ENCODE results near the gene NQO2. TPM values are rescaled to one million over a fixed set of nuclear protein-coding genes. Genes with fewer than 3 reads are reported as not detected.
"Not testable (repeated sequence)": the region's sequence is repeated elsewhere in the genome, so short reads cannot be mapped to it uniquely, and the experiment has no call there.

NQO2 gene
- total and polyA plus RNA-seq, 9 donors, result 16.2 to 48.4 (median 28.7) TPM

- Histone ChIP-seq H3K9me3 (no peaks in the 10 kb centered on the region), H3K27me3 (no peaks in the 10 kb centered on the region), H3K27ac (no peak overlapping the region), H3K4me3 (no peak overlapping the region), H3K4me1 (ENCODE audit: insufficient read depth) (peaks cover 4% of the 10 kb centered on the region), H3K36me3 (no peaks in the 10 kb centered on the region)
- intact Hi-C loops (cut with DNase I), result no loop called here
- 89 to 95% (median 90%) methylated on average over 5 of the region's 5 CpGs for WGBS, 3 donors
- TF ChIP-seq, protein P1, sequence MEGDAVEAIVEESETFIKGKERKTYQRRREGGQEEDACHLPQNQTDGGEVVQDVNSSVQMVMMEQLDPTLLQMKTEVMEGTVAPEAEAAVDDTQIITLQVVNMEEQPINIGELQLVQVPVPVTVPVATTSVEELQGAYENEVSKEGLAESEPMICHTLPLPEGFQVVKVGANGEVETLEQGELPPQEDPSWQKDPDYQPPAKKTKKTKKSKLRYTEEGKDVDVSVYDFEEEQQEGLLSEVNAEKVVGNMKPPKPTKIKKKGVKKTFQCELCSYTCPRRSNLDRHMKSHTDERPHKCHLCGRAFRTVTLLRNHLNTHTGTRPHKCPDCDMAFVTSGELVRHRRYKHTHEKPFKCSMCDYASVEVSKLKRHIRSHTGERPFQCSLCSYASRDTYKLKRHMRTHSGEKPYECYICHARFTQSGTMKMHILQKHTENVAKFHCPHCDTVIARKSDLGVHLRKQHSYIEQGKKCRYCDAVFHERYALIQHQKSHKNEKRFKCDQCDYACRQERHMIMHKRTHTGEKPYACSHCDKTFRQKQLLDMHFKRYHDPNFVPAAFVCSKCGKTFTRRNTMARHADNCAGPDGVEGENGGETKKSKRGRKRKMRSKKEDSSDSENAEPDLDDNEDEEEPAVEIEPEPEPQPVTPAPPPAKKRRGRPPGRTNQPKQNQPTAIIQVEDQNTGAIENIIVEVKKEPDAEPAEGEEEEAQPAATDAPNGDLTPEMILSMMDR (IDR thresholded peaks at IDR 0.05), result no peak
- no peak for DNase-seq
Measured at GRCh38 chr6:3061501-3061941, 61.8 kb downstream of the NQO2 start.

DNA sequence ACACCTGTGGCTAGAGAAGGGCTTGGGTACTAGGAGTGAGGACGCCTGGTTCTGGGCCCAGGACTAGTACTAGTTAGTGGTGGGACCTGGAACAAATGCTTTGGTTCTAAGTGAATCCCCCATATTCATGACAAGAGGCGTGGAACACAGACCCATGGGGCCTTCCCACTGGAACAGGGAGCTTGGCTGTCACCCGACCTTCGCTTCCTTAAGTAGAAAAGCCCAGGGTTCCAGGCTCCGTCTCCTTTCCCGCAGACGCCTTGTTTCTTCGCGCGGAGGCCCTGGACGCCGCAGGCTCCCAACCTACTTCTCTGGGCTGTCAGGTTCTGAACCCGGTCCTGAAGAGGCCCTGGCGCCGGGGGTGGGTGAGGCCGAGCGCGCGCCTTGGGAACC lies 63.6 kb downstream of the NQO2 start:
- H3K27ac ChIP-seq; H3K27me3 ChIP-seq; intact Hi-C loops (cut with DNase I); H3K9me3 ChIP-seq; DNase-seq; H3K36me3 ChIP-seq; H3K4me1 ChIP-seq (ENCODE audit: insufficient read depth): not testable (repeated sequence)
- peak overlapping the region; percentile 92 for H3K4me3 ChIP-seq
- WGBS, 3 donors, result 3 to 11% (median 5%) methylated on average over 9 to 15 of the region's 19 CpGs

GRCh38 chr6:3063733-3064700 lies 64.3 kb downstream of the NQO2 start:
- Histone ChIP-seq H3K4me1 (ENCODE audit: insufficient read depth) (peaks cover 4% of the 10 kb centered on the region), H3K36me3 (no peaks in the 10 kb centered on the region), H3K4me3 (peak overlapping the region; percentile 92), H3K27me3 (no peaks in the 10 kb centered on the region), H3K27ac (peak overlapping the region in 1 of 2 donors; percentile 68), H3K9me3 (no peaks in the 10 kb centered on the region)
- intact Hi-C loops (cut with DNase I), result no loop called here
- WGBS, 3 donors, result 0 to 1% (median 1%) methylated on average over 62 to 85 of the region's 85 CpGs
- DNase-seq, result peak; percentile 84 to 94 (median 91)
- TF ChIP-seq, protein P1 (IDR thresholded peaks at IDR 0.05), result peak in 1 of 3 donors; percentile 17
- peak; percentile 92 for TF ChIP-seq POLR2A (IDR thresholded peaks at IDR 0.05)
- no peak for TF ChIP-seq EP300 (IDR thresholded peaks at IDR 0.05)

- Histone ChIP-seq H3K27me3 (no peaks in the 10 kb centered on the region), H3K36me3 (no peaks in the 10 kb centered on the region), H3K9me3 (no peaks in the 10 kb centered on the region), H3K4me1 (ENCODE audit: insufficient read depth) (peaks cover 9% of the 10 kb centered on the region), H3K27ac (peak within 1 kb of the TSS; percentile 95 to 99), H3K4me3 (peak within 1 kb of the TSS; percentile 94)
- peak; percentile 94 to 96 (median 95) for DNase-seq
- intact Hi-C loops (cut with DNase I), result no loop called here
- 0 to 1% (median 0%) methylated on average over 76 to 112 of the region's 112 CpGs for WGBS, 3 donors
- TF ChIP-seq, protein P1 (IDR thresholded peaks at IDR 0.05), result peak in 1 of 3 donors; percentile 30
- TF ChIP-seq POLR2A (IDR thresholded peaks at IDR 0.05) (peak; percentile 94), EP300 (IDR thresholded peaks at IDR 0.05) (no peak)
Measured at GRCh38 chr6:3068329-3069214, 68.9 kb downstream of the NQO2 start, which contains the start of gene RIPK1. Gene RIPK1 (plus strand): TSS chr6:3068494. CDS start chr6:3076824, 8,330 bp downstream.

Small RNAs within 50 kb of the gene (small RNA-seq; reads per million reads assigned to genes)
- gene AL133351.4, result not detected

Other genes starting within 250 kb of the NQO2 start
- gene MYLK4, start 249.0 kb upstream of the NQO2 start, total RNA-seq, result under 1 TPM; 0.24 to 0.83 (median 0.50) TPM
- under 1 TPM; 0.38 to 0.52 TPM for gene MYLK4, start 249.0 kb upstream of the NQO2 start, polyA plus RNA-seq
- 10 to 100 TPM; 30.4 to 73.4 (median 34.6) TPM for gene WRNIP1, start 234.5 kb upstream of the NQO2 start, total RNA-seq
- 10 to 100 TPM; 33.9 to 39.5 TPM for gene WRNIP1, start 234.5 kb upstream of the NQO2 start, polyA plus RNA-seq
- gene SERPINB1, start 158.0 kb upstream of the NQO2 start, total RNA-seq, result 10 to 100 TPM; 13.5 to 38.1 (median 27.7) TPM
- gene SERPINB1, start 158.0 kb upstream of the NQO2 start, polyA plus RNA-seq, result 10 to 100 TPM; 25.9 to 57.0 TPM
- 10 to 100 TPM in 2 of 7 donors, 1 to 10 TPM in 5; 3.0 to 14.6 (median 3.8) TPM for gene SERPINB9, start 96.6 kb upstream of the NQO2 start, total RNA-seq
- 1 to 10 TPM; 1.9 to 6.9 TPM for gene SERPINB9, start 96.6 kb upstream of the NQO2 start, polyA plus RNA-seq
- 100 to 1,000 TPM in 6 of 7 donors, 10 to 100 TPM in 1; 98.1 to 161 (median 156) TPM for gene SERPINB6, start 28.3 kb upstream of the NQO2 start, total RNA-seq
- gene SERPINB6, start 28.3 kb upstream of the NQO2 start, polyA plus RNA-seq, result 100 to 1,000 TPM; 138 to 252 TPM
- gene RIPK1, start 68.6 kb downstream of the NQO2 start, total RNA-seq, result 10 to 100 TPM; 10.5 to 16.2 (median 15.1) TPM
- gene RIPK1, start 68.6 kb downstream of the NQO2 start, polyA plus RNA-seq, result 10 to 100 TPM; 10.4 to 29.1 TPM
- gene BPHL, start 118.8 kb downstream of the NQO2 start, total RNA-seq, result 10 to 100 TPM in 6 of 7 donors, 1 to 10 TPM in 1; 6.1 to 18.0 (median 13.9) TPM
- 10 to 100 TPM; 10.4 to 23.7 TPM for gene BPHL, start 118.8 kb downstream of the NQO2 start, polyA plus RNA-seq
- 10 to 100 TPM in 6 of 7 donors, 1 to 10 TPM in 1; 9.8 to 32.7 (median 18.0) TPM for gene TUBB2A, start 157.7 kb downstream of the NQO2 start, total RNA-seq
- 1 to 10 TPM; 5.7 to 9.3 TPM for gene TUBB2A, start 157.7 kb downstream of the NQO2 start, polyA plus RNA-seq
- 1 to 10 TPM in 5 of 7 donors, under 1 TPM in 2; 0.73 to 3.6 (median 1.7) TPM for gene TUBB2B, start 227.8 kb downstream of the NQO2 start, total RNA-seq
- under 1 TPM; 0.67 to 0.81 TPM for gene TUBB2B, start 227.8 kb downstream of the NQO2 start, polyA plus RNA-seq

All from ovary (tissue), 9 donors.